SU-DHL-6 (cell line): ENCODE data around the gene ENTPD6.

Experiments
- EZH2phosphoT487 ChIP-seq: fragments of 200-600 bp; sonication (generic), shearing (Covaris generic); conservative IDR thresholded peaks from 2 replicates; pipeline ENCODE4 v1.6.1; 2018; ENCODE audit warnings: mild to moderate bottlenecking, antibody characterized with exemption, low read length, moderate library complexity, mixed read lengths
- TF ChIP-seq, protein P1 (sequence below): fragments of 200-600 bp; sonication (generic); IDR thresholded peaks from one replicate; pipeline ENCODE4 v1.5.1; 2017; ENCODE audit warnings: antibody characterized with exemption, mild to moderate bottlenecking, low read length, moderate library complexity; ENCODE audit not compliant: insufficient read depth, poor library complexity, severe bottlenecking

DNA sequence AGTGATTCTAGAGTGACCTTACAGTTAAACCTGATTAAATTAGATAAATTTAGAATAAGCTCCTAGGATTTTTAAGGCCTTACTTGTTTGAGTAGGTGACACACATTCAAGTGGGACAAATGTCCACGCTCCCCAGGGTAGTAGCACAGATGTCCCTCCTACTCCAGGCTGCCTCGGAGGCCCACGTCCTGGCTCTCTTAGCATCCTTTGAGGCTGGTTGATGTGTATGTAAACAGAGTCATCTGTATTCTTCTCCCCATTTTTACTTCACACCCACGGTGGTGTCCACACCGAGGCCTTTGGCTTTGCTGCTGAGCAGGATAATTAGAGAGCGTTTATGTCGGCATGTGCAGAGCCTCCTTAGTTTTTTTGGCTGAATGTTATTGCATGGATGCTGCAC, 15.8 kb downstream of the ENTPD6 start:
- TF ChIP-seq, protein P1, sequence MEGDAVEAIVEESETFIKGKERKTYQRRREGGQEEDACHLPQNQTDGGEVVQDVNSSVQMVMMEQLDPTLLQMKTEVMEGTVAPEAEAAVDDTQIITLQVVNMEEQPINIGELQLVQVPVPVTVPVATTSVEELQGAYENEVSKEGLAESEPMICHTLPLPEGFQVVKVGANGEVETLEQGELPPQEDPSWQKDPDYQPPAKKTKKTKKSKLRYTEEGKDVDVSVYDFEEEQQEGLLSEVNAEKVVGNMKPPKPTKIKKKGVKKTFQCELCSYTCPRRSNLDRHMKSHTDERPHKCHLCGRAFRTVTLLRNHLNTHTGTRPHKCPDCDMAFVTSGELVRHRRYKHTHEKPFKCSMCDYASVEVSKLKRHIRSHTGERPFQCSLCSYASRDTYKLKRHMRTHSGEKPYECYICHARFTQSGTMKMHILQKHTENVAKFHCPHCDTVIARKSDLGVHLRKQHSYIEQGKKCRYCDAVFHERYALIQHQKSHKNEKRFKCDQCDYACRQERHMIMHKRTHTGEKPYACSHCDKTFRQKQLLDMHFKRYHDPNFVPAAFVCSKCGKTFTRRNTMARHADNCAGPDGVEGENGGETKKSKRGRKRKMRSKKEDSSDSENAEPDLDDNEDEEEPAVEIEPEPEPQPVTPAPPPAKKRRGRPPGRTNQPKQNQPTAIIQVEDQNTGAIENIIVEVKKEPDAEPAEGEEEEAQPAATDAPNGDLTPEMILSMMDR = no peak
- no peak for TF ChIP-seq EZH2phosphoT487
